ENCODE results near the gene ITGA2B.

DNA sequence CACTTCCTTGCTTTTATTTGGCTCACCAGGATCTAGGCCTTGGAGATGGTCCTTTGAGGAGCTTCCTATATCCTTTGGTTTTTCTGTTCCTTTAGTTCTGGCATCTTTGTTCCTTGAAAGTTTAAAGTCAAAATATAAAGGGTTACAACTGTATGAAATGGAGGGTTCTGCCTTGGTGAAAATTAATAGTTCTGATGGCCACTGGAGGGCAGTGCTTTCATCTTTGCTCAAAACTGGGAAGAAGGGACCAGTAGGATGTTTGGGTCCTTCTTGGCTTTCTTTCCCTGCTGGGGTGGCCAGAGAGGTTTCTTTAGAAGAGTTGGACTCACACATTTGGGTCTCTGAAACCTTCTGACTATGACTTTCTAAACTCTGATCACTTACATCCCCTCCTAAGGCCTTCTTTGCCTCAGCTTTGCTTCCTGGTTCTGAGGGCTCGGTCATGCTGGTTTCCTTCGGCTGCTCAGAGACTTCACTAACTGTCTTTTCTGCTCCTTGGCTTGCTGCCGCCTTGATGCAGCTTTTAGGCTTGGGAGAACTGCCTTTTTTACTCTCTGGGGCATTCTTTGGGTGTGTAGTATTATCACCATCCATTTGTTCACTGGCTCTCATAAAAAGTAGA is 10.9 kb upstream of the ITGA2B start:
- TF ChIP-seq, protein P1, sequence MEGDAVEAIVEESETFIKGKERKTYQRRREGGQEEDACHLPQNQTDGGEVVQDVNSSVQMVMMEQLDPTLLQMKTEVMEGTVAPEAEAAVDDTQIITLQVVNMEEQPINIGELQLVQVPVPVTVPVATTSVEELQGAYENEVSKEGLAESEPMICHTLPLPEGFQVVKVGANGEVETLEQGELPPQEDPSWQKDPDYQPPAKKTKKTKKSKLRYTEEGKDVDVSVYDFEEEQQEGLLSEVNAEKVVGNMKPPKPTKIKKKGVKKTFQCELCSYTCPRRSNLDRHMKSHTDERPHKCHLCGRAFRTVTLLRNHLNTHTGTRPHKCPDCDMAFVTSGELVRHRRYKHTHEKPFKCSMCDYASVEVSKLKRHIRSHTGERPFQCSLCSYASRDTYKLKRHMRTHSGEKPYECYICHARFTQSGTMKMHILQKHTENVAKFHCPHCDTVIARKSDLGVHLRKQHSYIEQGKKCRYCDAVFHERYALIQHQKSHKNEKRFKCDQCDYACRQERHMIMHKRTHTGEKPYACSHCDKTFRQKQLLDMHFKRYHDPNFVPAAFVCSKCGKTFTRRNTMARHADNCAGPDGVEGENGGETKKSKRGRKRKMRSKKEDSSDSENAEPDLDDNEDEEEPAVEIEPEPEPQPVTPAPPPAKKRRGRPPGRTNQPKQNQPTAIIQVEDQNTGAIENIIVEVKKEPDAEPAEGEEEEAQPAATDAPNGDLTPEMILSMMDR (IDR thresholded peaks at IDR 0.05): peak; percentile 41 to 56 (median 42)
- no peak for TF ChIP-seq POLR2A (IDR thresholded peaks at IDR 0.05)
